ENCODE data around the gene ANKS1A.

The ANKS1A gene

DNA sequence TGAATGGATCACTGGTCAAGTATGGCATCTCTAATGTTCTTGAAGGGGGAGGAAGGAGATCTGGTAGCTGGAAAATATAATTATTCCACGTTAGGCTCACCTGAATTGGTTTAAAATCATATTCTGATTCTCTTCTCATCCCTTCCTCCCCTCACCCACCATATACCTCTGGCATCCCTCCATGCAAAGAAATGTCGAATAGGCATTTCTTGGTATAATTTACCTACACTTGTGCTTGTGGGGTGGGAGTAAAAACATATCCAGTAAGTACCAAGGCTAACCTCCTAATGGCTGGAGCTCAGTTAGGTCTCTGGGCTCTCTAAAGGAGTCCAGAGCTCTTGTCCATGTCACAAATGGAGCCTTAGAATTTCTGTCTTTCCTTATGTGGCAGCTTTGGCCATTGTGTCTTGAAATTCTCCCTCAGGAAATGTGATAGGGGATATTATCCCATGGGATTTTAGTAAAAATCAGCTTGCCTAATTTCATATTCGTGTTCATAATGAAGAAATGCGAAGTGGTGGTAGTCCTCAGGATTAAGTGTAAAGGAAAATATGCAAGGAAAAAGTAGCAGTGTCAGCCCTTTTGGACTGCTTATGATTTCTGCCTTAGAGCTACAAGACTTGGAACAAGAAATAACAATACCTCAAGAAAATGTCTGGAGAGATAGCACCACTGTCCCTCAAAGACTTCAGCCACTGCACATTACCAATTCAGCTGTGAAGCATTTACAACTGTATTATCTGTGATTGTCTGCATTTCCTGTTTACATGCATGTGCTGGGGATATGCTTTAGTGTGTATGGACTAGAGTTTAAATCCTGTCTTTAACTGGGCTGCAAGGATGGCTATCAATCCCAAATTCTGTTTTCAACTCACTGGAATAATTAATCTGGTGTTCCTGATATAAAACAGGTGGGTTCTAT lies 13.5 kb upstream of the ANKS1A start:
- H3K27ac ChIP-seq (ENCODE audit: low read length): no peak overlapping the region
- no peak overlapping the region for H3K4me2 ChIP-seq (ENCODE audit: low read depth, low read length)
- peaks cover 7% of the 10 kb centered on the region; the same call in 1 of the 2 replicates for H3K79me2 ChIP-seq (ENCODE audit: low read length)
- TF ChIP-seq EZH2 (optimal IDR thresholded peaks at IDR 0.05; ENCODE audit: low read depth, low read length) (no peak), EZH2phosphoT487 (IDR thresholded peaks at IDR 0.05; ENCODE audit: low read length) (no peak)
- TF ChIP-seq, protein P1, sequence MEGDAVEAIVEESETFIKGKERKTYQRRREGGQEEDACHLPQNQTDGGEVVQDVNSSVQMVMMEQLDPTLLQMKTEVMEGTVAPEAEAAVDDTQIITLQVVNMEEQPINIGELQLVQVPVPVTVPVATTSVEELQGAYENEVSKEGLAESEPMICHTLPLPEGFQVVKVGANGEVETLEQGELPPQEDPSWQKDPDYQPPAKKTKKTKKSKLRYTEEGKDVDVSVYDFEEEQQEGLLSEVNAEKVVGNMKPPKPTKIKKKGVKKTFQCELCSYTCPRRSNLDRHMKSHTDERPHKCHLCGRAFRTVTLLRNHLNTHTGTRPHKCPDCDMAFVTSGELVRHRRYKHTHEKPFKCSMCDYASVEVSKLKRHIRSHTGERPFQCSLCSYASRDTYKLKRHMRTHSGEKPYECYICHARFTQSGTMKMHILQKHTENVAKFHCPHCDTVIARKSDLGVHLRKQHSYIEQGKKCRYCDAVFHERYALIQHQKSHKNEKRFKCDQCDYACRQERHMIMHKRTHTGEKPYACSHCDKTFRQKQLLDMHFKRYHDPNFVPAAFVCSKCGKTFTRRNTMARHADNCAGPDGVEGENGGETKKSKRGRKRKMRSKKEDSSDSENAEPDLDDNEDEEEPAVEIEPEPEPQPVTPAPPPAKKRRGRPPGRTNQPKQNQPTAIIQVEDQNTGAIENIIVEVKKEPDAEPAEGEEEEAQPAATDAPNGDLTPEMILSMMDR (IDR thresholded peaks at IDR 0.05; ENCODE audit: low read length): no peak
- H3K9me2 ChIP-seq (replicated peaks; ENCODE audit: insufficient read depth, low read length): no peaks in the 10 kb centered on the region
- DNase-seq: no peak
- H2AFZ ChIP-seq (ENCODE audit: low read length): no peak overlapping the region
- no peak overlapping the region for H3K9ac ChIP-seq (ENCODE audit: low read length)
- no peaks in the 10 kb centered on the region for H3K27me3 ChIP-seq (replicated peaks; ENCODE audit: insufficient read depth, low read length)
- peaks cover 4% of the 10 kb centered on the region; the same call in 1 of the 2 replicates for H3K4me1 ChIP-seq (ENCODE audit: low read length)
- H3K4me3 ChIP-seq (ENCODE audit: low read length): no peak overlapping the region
- no peaks in the 10 kb centered on the region for H3F3A ChIP-seq (ENCODE audit: insufficient read depth, low read length)
- H4K20me1 ChIP-seq (ENCODE audit: insufficient read depth, low read length): no peaks in the 10 kb centered on the region
- peaks cover 3% of the 10 kb centered on the region for H3K36me3 ChIP-seq (replicated peaks; ENCODE audit: insufficient read depth, low read length)
- H3K9me3 ChIP-seq (replicated peaks; ENCODE audit: insufficient read depth, low read length): no peaks in the 10 kb centered on the region

DNA sequence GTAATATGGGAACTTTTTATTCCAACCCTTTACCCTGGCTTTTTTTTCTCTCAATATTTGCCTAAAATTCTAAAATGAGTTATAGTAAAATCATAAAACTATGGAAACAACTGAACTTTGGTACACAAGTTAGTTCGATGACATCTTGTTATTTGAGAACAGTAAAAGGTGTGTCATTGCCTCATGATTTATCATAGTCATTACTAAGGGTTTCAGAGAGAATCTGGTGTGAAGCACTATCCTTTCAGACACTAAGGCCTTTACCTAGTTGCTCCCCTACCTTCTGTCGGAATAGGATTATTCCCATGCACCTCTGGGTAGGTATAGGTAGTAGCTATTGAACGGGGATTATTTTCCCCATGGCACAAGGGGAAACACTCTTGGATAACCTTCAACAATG lies 12.6 kb upstream of the ANKS1A start:
- TF ChIP-seq EZH2phosphoT487 (IDR thresholded peaks at IDR 0.05; ENCODE audit: low read length) (no peak), EZH2 (optimal IDR thresholded peaks at IDR 0.05; ENCODE audit: low read depth, low read length) (no peak)
- TF ChIP-seq, protein P1 (IDR thresholded peaks at IDR 0.05; ENCODE audit: low read length): no peak
- DNase-seq: no peak
- Histone ChIP-seq H3K9ac (ENCODE audit: low read length) (no peak overlapping the region), H3K79me2 (ENCODE audit: low read length) (peaks cover 7% of the 10 kb centered on the region; the same call in 1 of the 2 replicates), H3K4me3 (ENCODE audit: low read length) (no peak overlapping the region), H3K27ac (ENCODE audit: low read length) (no peak overlapping the region), H3K4me2 (ENCODE audit: low read depth, low read length) (no peak overlapping the region), H3K27me3 (replicated peaks; ENCODE audit: insufficient read depth, low read length) (no peaks in the 10 kb centered on the region), H4K20me1 (ENCODE audit: insufficient read depth, low read length) (no peaks in the 10 kb centered on the region), H3K4me1 (ENCODE audit: low read length) (peaks cover 4% of the 10 kb centered on the region; the same call in 1 of the 2 replicates), H2AFZ (ENCODE audit: low read length) (no peak overlapping the region), H3K9me2 (replicated peaks; ENCODE audit: insufficient read depth, low read length) (no peaks in the 10 kb centered on the region), H3K36me3 (replicated peaks; ENCODE audit: insufficient read depth, low read length) (peaks cover 3% of the 10 kb centered on the region), H3K9me3 (replicated peaks; ENCODE audit: insufficient read depth, low read length) (no peaks in the 10 kb centered on the region), H3F3A (ENCODE audit: insufficient read depth, low read length) (no peaks in the 10 kb centered on the region)

DNA sequence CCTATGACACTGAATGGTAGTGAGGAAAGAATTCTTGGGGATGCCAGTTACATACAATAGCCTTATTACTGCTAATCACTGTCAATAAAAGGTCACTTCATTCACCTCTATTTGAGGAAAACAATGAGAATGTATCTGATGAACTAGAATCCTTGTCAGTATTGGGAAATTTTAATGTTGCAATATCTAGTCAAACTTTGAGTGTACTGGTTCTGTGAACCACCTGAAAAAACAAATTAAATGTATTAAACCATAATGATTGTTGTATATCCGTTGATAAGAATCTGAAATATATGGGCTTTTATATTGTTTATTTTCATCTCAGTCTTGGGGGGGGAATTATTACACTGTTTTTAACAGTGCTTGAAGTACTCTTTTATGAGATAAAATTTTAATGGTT lies 11.8 kb upstream of the ANKS1A start:
- peaks cover 3% of the 10 kb centered on the region for H3K36me3 ChIP-seq (replicated peaks; ENCODE audit: insufficient read depth, low read length)
- H3K27me3 ChIP-seq (replicated peaks; ENCODE audit: insufficient read depth, low read length): no peaks in the 10 kb centered on the region
- H3K27ac ChIP-seq (ENCODE audit: low read length): no peak overlapping the region
- H3K79me2 ChIP-seq (ENCODE audit: low read length): peaks cover 7% of the 10 kb centered on the region; the same call in 1 of the 2 replicates
- H3K9me3 ChIP-seq (replicated peaks; ENCODE audit: insufficient read depth, low read length): no peaks in the 10 kb centered on the region
- peaks cover 4% of the 10 kb centered on the region; the same call in 1 of the 2 replicates for H3K4me1 ChIP-seq (ENCODE audit: low read length)
- no peak overlapping the region for H3K4me2 ChIP-seq (ENCODE audit: low read depth, low read length)
- no peak overlapping the region for H3K9ac ChIP-seq (ENCODE audit: low read length)
- no peaks in the 10 kb centered on the region for H3K9me2 ChIP-seq (replicated peaks; ENCODE audit: insufficient read depth, low read length)
- no peak for DNase-seq
- H2AFZ ChIP-seq (ENCODE audit: low read length): no peak overlapping the region
- H3K4me3 ChIP-seq (ENCODE audit: low read length): no peak overlapping the region
- TF ChIP-seq EZH2phosphoT487 (IDR thresholded peaks at IDR 0.05; ENCODE audit: low read length): no peak
- no peak for TF ChIP-seq EZH2 (optimal IDR thresholded peaks at IDR 0.05; ENCODE audit: low read depth, low read length)
- TF ChIP-seq, protein P1 (IDR thresholded peaks at IDR 0.05; ENCODE audit: low read length): no peak
- H3F3A ChIP-seq (ENCODE audit: insufficient read depth, low read length): no peaks in the 10 kb centered on the region
- no peaks in the 10 kb centered on the region for H4K20me1 ChIP-seq (ENCODE audit: insufficient read depth, low read length)

All from MM.1S (cell line).